Smooth muscle cell of bladder (primary cell): ENCODE data around the gene FAM221A. TPM values are rescaled to one million over a fixed set of nuclear protein-coding genes. Genes with fewer than 3 reads are reported as not detected.

Source experiments
- total RNA-seq: library from RNA; depleted of rRNA; stranded (reverse); fragments of >200 nt; gene quantifications from 2 replicates; pipeline ENCODE4 v1.2.3, GENCODE V29; 2014

The FAM221A gene, protein sequence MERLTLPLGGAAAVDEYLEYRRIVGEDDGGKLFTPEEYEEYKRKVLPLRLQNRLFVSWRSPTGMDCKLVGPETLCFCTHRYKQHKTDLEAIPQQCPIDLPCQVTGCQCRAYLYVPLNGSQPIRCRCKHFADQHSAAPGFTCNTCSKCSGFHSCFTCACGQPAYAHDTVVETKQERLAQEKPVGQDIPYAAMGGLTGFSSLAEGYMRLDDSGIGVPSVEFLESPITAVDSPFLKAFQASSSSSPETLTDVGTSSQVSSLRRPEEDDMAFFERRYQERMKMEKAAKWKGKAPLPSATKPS
- 0.65 and 1.7 TPM in 2 replicates for total RNA-seq

DNA sequence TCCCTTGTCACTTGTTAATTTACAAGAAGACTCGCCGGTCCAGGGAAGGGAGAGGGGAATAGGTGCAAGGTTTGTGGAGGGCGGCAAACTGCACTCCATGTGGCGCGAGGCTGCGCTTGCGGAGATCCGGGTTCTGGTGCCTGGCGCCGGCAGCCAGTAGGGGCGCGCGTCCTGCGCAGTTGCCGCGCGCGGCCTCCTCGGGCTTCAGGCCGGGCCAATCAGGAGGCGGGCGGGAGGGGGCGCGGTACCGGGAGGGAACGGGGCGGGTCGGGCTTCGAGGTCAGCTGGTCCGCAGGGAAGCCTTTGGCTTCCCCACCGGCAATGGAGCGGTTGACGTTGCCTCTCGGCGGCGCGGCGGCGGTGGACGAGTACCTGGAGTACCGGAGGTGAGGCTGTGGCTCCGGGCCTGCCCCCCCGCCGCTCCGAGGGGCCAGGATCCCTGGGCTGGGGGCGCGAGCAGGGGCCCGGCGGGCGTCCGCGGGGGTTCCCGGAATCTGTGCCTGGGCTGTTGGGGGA, at the start of gene FAM221A:
Gene FAM221A, plus strand, starts transcription at position 302 of the 516 bp plus-strand sequence. Its CDS starts 20 bp downstream, at position 322.

GRCh38 chr7:23710000-23710399, 30.0 kb downstream of the FAM221A start, which contains the start of gene STK31:
Gene STK31 (plus strand): TSS chr7:23710219. CDS start chr7:23710286, 67 bp downstream.

Other genes with a start within 250 kb of the FAM221A start
- gene IGF2BP3, start 209.7 kb upstream of the FAM221A start, total RNA-seq, result 8.4 and 12.8 TPM in 2 replicates
- gene TRA2A, start 148.2 kb upstream of the FAM221A start, total RNA-seq, result 20.3 and 25.8 TPM in 2 replicates
- gene CCDC126, start 82.8 kb upstream of the FAM221A start, total RNA-seq, result 9.2 and 10.7 TPM in 2 replicates
- under 0.01 TPM in 1 of 2 replicates, not detected in the other for gene STK31, start 30.0 kb downstream of the FAM221A start, total RNA-seq